NCI-H82 treated with DMSO at 0.1 percent for 48 hours (cell line): ENCODE measurements around the gene AMMECR1L.
"Not testable (repeated sequence)": the region's sequence is repeated elsewhere in the genome, so short reads cannot be mapped to it uniquely, and the experiment has no call there.

ENCODE experiments used
- DNase-seq: peaks from one replicate; lab custom pipeline; 2025; ENCODE audit not compliant: unreplicated experiment; lab: John Stamatoyannopoulos, UW

The AMMECR1L gene

DNA sequence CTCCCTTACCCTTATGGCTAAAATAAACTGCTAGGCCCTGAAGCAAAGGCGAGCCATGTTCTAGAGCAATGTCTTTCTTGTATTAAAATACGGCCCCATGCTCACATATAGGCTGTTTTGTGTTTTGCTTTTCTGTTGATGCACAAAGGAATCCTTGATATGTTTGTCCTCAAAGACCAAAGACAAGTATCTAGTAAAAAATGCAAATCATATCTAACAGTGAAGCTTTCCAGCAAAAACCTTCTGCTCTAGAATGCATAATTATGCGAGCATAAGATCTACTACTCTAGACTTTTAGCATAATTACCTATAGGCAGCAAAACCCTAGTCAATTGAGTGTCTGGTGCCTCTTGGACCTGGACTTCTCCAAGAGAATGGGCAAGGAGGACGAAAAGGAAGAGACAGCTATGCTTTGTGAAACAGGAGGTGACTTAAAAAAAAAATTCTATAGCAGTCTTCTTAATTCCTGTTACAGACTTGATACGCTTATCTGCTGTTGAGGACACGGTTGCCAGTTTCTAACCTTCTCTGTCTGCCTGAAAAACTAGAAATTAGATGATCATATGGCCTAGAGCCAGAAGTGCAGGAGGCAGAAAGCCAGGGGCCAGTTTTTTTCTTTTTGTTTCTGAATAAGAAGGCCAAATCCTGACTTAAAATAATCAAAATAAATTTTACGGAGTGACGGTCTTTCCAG lies 1.5 kb upstream of the AMMECR1L start:
- DNase-seq: no peak

DNA sequence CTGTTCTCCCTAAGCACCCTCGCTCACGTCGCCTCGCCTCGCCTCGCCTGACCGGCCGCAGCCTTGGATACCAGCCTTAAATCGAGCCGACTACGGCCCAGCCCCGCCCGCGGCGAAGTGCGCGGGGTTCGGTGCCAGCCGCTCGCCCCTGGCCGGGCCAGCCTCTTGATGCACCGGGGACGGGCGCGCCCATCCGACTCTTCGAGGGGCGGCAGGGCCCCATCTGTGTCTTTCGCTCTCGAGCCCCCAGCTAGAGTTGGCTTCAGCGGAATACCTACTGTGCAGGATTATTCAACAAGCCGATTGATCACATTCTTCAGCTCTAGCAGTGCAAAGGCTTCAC lies 808 bp upstream of the AMMECR1L start:
- DNase-seq: not testable (repeated sequence)

DNA sequence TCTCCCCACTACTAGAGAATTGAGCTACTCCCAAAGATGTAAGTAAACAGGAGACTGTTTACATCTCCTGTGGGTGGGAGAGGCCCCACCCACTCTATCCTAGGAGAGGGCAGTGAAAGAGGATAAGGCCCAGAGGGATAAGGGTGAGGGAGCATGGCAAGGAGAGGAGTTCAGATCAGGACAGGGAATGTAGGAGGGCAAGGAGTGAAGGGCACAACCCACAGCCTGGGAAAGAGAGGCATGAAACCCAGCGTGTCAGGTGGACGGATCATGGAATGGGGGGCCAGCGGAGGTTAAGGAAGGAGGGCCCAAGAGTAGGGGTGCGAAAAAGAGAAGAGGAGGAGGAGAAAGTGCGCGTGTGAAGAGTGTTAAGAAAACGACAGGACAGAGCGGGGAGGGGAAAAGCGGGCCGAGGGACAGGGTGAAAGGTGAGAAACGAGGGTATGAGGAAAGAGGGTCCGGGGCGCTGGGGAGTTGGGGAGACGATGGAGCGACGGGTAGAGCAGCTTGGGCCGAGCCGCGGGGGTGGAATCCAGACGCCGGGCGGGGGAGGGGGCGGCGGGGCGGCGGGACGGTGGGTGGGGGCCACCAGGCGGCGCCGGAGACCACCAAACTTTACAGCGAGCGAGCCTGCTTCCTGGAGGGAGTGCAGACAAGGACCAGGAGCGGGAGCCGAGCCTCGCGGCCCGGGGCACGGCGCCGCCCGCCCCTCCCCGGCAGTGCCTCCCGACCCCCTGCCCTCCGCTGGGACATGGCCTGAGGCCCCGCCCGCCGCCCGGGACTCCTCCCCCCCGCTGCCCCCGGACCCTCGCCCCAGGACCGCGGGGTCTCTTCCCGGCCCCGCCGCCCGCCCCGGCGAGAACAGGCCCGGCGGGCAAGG lies 655 bp downstream of the AMMECR1L start:
- DNase-seq: peak; percentile 39

DNA sequence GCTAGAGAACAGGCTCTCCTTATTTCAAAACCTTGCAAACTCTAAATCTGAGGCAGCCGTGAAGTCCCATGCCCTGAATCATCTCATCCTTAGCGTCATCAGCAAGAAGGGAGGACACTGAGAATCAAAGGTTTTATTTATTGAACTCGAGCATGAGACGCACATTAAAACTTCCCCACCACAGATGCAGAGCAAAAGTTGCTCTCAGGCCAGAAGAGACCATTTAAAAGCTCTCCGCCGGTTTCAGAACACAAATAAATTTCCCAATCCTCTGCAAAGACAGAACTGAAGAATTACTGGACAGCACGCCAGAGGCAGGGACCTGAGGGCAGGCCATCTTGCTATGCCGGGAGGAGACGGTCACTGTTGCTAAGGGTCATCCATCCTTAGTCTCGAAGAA lies 1.3 kb downstream of the AMMECR1L start:
- DNase-seq: no peak

DNA sequence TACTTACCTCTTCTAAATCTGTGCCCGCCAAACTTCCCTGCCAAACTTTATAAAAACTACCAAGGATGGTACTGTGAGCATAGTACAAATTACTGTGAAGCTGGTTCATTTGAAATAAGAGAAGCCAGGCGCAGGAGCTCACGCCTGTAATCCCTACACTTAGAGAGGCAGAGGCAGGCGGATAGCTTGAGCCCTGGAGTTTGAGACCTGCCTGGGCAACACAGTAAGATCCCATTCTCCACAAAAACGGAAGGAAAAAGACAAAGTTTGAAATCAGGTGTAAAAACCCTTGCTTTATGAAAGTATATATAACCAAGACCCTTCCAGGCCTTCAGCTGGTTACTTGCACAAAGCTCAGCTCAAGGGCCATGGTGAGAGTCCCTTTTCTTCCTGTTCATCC lies 5.9 kb downstream of the AMMECR1L start:
- DNase-seq: no peak

DNA sequence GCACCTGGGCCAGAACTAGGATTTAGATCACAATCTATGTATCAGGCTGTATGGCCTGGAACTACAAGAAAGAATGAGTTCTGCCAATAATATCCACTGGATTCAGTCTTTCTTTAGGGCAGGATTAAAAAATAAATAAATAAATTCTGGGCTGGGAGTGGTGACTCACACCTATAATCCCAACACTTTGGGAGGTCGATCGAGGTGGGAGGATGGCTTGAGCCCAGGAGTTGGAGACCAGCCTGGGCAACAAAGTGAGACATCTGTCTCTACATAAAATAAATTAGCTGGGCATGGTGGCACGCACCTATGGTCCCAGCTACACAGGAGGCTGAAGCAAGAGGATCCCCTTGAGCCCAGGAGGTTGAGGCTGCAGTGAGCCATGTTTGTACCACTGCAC lies 8.1 kb downstream of the AMMECR1L start:
- no peak for DNase-seq

DNA sequence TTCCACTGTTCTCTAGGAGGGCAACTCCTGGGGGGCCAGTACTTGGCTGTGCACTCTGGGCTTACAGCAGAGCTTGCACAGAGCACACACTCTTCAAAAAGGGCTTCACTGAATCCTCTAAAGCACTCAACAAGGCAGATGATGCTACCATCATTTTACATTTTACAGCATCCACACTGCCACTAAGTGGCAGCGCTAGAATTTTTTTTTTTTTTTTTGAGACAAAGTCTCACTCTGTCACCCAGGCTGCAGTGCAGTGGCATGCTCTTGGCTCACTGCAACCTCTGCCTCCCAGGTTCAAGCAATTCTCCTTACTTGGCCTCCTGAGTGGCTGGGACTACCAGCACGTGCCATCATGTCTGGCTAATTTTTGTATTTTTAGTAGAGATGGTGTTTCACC lies 8.6 kb downstream of the AMMECR1L start:
- DNase-seq: no peak

DNA sequence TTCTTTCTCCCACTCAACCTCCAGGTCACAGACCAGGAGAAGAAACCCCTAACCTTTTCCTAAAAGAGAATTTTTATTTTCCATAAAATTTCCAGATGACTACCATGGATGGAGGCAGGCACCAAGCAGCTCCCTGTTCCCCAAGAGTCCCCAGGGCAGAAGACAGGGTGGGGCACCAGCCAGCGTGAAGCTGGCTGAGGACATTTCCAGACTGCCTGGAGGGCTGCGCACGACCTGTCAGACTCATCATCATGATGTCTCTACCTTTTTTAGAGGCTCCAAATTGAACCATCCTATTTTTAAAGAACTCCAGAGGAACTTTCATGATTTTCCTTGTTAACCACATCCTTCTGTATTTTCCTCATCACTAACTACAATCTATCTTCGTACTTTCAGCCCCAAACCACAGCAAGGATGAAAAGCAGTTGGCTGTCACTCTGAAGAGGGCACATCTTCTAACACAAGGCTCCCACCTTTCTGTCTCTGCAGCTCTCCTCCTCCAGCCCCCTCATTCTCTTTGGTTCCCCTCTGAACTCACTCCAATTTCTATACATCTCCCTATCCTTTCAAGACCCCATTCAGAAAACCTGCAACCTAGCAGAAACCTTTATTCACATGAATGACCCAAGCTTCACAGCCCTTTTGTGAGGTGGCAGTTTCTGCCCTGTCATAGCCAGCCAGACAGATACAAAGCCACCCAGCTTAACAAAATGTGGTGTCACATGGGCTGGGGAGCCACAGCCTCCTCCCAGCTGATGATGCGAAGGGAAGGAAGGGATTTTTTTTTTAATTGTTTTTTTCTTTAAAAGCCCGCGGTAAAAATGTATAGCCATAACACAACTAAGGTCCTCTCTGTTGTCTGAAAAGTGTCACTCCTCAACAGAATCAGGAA lies 11.1 kb downstream of the AMMECR1L start:
- DNase-seq: no peak

DNA sequence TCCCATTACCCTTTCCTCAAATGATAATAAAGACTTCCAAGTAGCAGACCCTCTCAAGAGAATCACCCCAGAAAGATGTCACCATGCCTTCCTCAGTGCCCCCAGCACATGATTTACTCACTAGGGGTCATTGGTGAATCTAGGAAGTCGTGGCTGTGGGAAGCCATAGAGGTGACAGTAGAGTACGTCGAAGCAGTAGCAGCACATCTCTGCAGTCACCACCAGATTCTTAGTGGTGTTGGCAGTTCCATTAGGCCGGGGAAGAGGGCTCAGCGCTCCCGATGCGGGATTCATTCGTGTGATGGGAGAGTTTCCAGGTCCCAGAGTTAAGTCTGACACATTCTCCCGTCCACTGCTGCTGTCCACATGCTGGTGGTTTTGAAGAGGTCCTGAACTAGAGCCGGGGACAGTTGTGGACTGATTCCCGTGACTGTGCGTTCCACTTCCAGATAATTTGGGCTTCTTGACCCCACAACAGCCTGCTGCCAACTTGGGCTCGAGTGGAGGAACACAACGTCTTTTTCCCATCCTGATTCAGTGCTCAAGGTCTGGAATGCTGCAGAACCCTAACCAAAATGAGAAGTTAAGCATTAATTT lies 12.0 kb downstream of the AMMECR1L start:
- DNase-seq: no peak

DNA sequence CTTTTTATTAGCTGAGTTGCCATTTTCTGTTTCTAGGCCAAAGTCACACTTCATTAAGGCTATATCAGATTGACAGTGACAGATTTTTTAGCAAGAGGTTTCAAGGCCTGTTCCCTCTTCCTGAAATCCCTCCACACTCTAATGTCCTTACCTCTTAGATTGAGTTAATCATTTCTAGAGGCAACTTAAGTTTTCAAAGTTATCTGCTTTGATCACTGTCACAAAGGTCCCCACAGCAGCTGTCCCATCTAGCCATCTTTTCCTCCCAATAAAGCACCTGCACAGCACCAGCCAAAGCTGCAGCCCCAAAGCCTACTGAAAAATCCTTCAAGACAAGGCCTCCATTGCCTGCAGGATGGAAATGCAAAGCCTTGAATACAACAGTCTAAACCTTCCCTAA lies 13.4 kb downstream of the AMMECR1L start:
- no peak for DNase-seq

DNA sequence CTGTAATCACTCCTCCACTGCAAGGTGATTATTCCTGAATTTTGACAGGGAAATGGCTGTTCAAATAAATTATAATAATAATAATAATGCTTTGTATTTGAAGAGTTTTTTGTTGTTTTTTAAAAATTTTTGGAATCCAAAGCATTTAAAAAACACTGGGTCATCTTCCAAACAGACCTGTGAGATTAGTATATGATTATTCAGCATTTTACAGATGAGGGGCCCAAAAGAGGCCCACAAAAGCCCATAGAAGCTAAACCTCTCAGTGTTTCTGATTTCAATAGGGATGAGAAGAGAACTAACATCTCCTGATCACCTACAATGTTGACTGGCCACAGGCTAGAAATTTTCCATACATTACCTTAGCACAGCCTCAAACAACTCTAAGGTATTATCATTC lies 19.8 kb downstream of the AMMECR1L start:
- DNase-seq: no peak

DNA sequence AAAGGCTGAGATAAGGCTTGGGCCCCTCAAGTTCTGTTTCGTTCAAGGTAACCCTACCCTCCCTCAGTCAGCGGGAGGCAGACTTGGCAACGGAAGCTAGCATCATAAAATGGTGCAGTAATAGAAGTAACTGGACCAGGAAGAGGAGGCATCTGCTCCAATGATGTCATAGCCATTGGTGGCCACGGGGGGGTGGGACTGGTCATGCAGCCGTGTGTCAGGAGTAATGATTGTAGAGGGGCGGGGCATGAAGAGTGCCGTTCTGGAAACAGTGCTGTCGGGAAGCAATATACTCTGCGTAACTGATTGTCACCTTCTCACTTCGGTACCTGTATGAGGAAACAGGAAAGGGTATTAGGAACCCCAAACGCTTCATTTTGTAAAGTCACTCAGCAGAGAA lies 20.9 kb downstream of the AMMECR1L start:
- no peak for DNase-seq

DNA sequence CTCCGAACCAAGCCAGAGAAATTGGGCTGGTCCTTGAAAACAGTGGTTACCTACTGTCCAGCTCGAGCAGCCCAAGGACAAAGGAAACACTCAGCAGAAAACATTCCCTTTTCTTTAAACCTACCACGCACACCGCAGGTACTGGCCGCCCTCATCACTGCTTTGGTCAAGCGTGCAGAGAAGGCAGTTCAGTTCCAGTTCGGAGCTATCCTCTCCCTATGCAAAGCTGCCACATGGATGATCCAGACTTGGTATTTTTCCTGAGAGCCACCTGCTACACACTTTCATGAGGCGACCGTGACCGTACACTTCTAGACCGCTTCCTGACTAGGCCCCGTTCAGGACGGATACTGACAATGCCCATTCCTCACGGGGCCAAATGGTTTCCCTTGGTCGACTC lies 23.5 kb downstream of the AMMECR1L start:
- no peak for DNase-seq

DNA sequence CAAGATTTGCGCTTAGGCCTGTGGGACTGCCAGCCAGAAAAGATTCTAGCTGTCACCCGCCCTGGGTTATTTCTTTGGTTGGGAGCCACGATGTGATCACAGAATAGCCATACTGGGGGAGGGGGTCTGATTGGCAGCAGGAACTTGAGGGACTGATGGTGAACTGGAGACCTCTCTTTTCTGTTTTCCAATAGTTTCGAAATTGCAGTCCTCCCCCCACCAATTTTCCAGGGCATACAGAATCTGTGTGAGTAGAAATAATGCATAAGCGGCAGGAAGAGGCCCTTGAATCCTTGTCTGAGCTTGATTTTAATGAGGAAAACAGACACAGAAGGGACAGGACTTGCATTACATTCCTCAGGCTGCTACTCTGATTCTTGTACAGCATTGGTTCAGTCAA lies 25.6 kb downstream of the AMMECR1L start:
- DNase-seq: no peak

DNA sequence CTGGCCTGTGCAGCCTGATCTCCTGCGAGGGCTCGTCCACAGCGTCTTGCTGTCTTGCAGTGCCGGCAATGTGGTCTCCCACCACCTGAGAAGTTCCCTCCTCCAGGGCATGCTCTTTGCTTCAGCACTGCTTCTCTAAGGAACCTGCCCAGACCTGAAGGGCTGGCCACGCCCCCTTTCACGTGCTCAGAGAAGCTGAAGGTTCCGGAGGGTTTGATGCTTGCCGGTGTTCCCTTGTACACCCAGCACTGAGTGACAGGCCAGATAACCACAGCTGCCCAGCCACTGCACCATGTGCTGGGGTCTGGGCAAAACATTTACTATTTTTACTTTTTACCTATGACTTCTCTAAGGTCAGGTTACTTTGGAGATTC lies 26.1 kb downstream of the AMMECR1L start:
- no peak for DNase-seq

DNA sequence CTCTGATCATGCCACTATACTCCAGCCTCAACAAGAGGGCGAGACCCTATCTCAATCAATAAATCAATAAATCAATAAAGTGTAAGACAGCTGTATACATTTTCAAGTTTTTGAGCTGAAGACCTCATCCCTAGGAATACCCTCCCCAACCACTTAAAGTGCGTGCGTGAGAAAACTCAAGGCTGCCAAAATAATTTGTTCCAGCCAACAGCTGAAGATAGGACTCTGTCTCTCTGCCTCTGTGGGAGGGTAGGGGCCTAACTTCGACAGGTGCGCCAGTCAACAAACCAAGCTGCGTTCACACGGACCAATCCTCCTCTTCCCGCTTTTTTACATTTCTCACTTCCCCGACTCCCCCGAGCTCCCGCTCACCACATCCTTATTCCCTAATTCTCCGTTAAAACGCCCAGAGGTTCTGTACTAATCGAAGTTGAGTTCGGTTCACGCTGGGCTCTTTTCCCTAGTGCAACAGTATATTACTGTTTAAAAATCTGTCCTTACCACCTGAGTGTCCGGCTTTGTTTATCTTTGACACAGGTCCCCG lies 28.4 kb downstream of the AMMECR1L start:
- no peak for DNase-seq

DNA sequence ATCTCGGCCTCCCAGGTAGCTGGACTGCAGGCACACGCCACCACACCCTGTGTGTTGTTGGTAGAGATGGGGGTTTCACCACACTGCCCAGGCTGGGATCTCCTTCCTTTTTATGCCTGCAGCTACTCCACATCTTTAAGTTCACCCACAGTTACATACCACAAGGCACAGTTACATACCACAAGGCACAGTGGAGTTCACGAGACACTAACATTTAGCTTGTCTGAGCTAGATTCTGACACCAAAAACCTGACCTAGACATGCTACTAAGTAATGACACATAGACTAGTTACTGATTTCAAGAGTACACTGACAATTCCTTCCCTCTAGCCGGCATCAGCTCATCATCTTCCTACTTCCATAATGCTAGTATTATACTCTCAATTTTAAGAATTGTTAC lies 32.1 kb downstream of the AMMECR1L start:
- no peak for DNase-seq

DNA sequence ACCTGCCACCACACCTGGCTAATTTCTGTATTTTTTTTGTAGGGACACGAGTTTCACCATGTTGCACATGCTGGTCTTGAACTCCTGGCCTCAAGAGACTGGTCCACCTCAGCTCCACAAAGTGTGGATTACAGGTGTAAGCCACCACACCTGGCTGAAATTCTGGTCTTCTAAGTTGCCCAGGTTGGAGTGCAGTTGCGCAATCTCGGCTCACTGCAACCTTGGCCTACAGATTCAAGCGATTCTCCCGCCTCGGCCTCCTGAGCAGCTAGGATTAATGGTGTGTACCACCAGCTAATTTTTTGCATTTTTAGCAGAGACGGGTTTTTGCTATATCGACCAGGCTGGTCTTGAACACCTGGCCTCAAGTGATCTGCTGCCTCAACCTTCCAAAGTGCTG lies 33.4 kb downstream of the AMMECR1L start:
- no peak for DNase-seq

DNA sequence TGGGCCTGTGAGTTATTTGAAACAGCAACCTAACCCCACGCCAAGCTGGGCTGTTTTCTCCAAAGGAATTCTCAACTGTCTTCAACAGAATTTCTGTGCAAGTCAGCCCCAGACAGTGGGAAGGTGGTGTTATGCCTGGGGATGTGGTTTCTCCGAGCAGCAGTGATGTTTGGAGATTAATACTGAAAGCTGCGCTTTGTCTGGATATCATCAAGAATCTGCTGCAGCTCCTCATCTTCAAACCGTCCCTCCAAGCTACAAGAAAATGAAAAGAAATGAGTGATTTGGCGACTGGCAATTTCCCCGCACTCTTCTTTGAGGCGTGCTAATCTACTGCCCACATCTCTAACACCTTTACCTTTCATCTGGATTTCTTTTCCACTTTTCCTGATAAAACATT lies 37.8 kb downstream of the AMMECR1L start:
- no peak for DNase-seq

DNA sequence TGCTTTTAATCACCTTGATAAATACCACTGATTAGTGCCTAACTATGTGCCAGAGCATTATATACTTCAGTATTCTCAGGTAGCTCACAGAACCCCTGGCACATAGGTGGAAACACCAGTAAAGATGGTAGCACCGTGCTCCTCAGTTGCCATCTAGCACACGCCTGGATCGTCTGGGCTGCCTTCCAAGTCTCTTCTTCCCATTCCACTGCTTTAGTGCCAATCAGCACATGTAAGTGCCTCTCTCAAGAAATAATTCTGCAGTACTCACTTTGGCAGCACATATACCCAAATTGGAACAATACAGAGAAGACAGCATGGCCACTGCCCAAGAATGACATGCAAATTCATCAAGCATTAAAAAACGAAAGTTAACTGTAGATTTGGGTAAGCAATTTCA lies 40.8 kb downstream of the AMMECR1L start:
- no peak for DNase-seq

DNA sequence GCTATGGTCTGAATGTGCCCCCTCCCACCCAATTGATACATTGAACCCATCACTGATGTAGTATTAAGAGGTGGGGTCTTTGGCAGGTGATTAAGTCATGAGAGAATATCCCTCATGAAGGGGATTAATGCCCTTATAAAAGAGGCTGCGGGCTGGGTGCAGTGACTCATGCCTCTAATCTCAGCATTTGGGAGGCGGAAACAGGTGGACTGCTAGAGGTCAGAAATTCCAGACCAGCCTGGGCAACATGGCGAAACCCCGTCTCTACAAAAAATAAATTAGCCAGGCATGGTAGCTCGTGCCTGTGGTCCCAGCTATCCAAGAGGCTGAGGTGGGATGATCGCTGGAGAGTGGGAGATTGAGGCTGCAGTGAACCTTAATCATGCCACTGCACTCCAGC lies 42.1 kb downstream of the AMMECR1L start:
- no peak for DNase-seq
